Peyer's patch (tissue), 4 donors: Measurements from ENCODE around the gene ATP2B1.

Experiments used
- CTCF ChIP-seq, 6 experiments: fragments of 450-650 bp in 4 of 6; fragments of 200-600 bp in 2 of 6; sonication (generic) in 1 of 6; IDR thresholded peaks; one replicate each; pipeline ENCODE4 v1.5.1; 2017 to 2019; ENCODE audit warnings: antibody characterized with exemption in 6 of 6, mild to moderate bottlenecking in 3 of 6, moderate library complexity in 1 of 6
- POLR2A ChIP-seq, 2 donors: fragments of 450-650 bp; IDR thresholded peaks; one replicate each; pipeline ENCODE4 v1.5.1; 2017; ENCODE audit warnings: antibody characterized with exemption in 2 of 2, mild to moderate bottlenecking in 2 of 2, moderate library complexity in 2 of 2

- TF ChIP-seq CTCF (IDR thresholded peaks at IDR 0.05) (no peak), POLR2A (IDR thresholded peaks at IDR 0.05) (no peak)
Observed at GRCh38 chr12:89680409-89680808, 28.2 kb downstream of the ATP2B1 start.
